GM23248 (cell line): Measurements from ENCODE around the gene SCO2. TPM values are rescaled to one million over a fixed set of nuclear protein-coding genes. Genes with fewer than 3 reads are reported as not detected.
"Not testable (repeated sequence)": the region's sequence is repeated elsewhere in the genome, so short reads cannot be mapped to it uniquely, and the experiment has no call there.

Experiments used
- DNase-seq: peaks from one replicate; pipeline ENCODE4 v3.0.0-alpha.2; 2015
- H2AFZ ChIP-seq: fragments of 200-600 bp; sonication (generic); 2 replicates; pipeline ENCODE4 v1.6.1; 2016; ENCODE audit warnings: antibody characterized with exemption
- H3F3A ChIP-seq: fragments of 200-600 bp; sonication (generic); 2 replicates; pipeline ENCODE4 v1.6.1; 2016; ENCODE audit warnings: mild to moderate bottlenecking, antibody characterized with exemption, mixed run types; ENCODE audit not compliant: insufficient read depth
- H3K27ac ChIP-seq: fragments of 200-600 bp; sonication (generic); 2 replicates; pipeline ENCODE4 v1.5.1; 2016; ENCODE audit warnings: mild to moderate bottlenecking
- H3K27me3 ChIP-seq: fragments of 200-600 bp; sonication (generic); replicated peaks from 2 replicates; pipeline ENCODE4 v1.6.1; 2016; ENCODE audit warnings: mild to moderate bottlenecking; ENCODE audit not compliant: insufficient read depth
- H3K36me3 ChIP-seq: fragments of 200-600 bp; sonication (generic); 2 replicates; pipeline ENCODE4 v1.6.1; 2016; ENCODE audit warnings: low read depth, mild to moderate bottlenecking
- H3K4me1 ChIP-seq: fragments of 200-600 bp; sonication (generic); 2 replicates; pipeline ENCODE4 v1.6.1; 2016; ENCODE audit warnings: mild to moderate bottlenecking; ENCODE audit not compliant: insufficient read depth
- H3K4me2 ChIP-seq: fragments of 200-600 bp; sonication (generic); one replicate; pipeline ENCODE4 v1.6.1; 2016; ENCODE audit warnings: mild to moderate bottlenecking; ENCODE audit not compliant: unreplicated experiment
- H3K4me3 ChIP-seq: fragments of 200-600 bp; sonication (generic); 2 replicates; pipeline ENCODE4 v1.5.1; 2016; ENCODE audit warnings: mild to moderate bottlenecking
- H3K79me2 ChIP-seq: fragments of 200-600 bp; sonication (generic); 2 replicates; pipeline ENCODE4 v1.6.1; 2016; ENCODE audit warnings: mild to moderate bottlenecking; ENCODE audit not compliant: insufficient read depth
- H3K9ac ChIP-seq: fragments of 200-600 bp; sonication (generic); 2 replicates; pipeline ENCODE4 v1.6.1; 2016; ENCODE audit warnings: mild to moderate bottlenecking
- H3K9me2 ChIP-seq: fragments of 200-600 bp; sonication (generic); 2 replicates; pipeline ENCODE4 v1.6.1; 2016; ENCODE audit warnings: mixed run types, mild to moderate bottlenecking, moderate library complexity; ENCODE audit not compliant: insufficient read depth
- H3K9me3 ChIP-seq: fragments of 200-600 bp; sonication (generic); one replicate; pipeline ENCODE4 v1.6.1; 2017; ENCODE audit warnings: low read depth
- H4K20me1 ChIP-seq: fragments of 200-600 bp; sonication (generic); 2 replicates; pipeline ENCODE4 v1.6.0; 2016; ENCODE audit not compliant: insufficient read depth
- EZH2 ChIP-seq: fragments of 200-600 bp; sonication (generic); IDR thresholded peaks from 2 replicates; pipeline ENCODE4 v1.6.1; 2018; ENCODE audit warnings: antibody characterized with exemption, mild to moderate bottlenecking; ENCODE audit not compliant: insufficient read depth, poor library complexity, severe bottlenecking
- EZH2phosphoT487 ChIP-seq: fragments of 200-600 bp; sonication (generic); IDR thresholded peaks from 2 replicates; pipeline ENCODE4 v1.6.1; 2018; ENCODE audit warnings: antibody characterized with exemption, moderate library complexity, mild to moderate bottlenecking, low read depth; ENCODE audit not compliant: insufficient read depth
- WGBS, 2 experiments: methylation state at CpG; one replicate each; pipeline ENCODE4 v1.1.6; 2015 to 2017; ENCODE audit warnings: low lambda C conversion rate in 2 of 2, low coverage in 1 of 2; ENCODE audit errors: missing lambda C conversion rate in 2 of 2; 5-methylcytosine and 5-hydroxymethylcytosine counted together
- in situ Hi-C: fragments of 300-500 bp; cut with MboI; formaldehyde crosslinking; loops from 2 replicates; pipeline ENCODE4 v1.15.0; 2020
- polyA plus RNA-seq: library from polyadenylated mRNA; unstranded; fragments of >200 nt; fragmentation: Nextera tagmentation; extraction: Ambion mirVana; gene quantifications from 2 replicates; pipeline ENCODE4 v1.2.1, GENCODE V29; 2016
- total RNA-seq: library from RNA; depleted of rRNA; stranded (reverse); fragments of >200 nt; shearing (Covaris generic); gene quantifications from 2 replicates; pipeline ENCODE4 v1.2.3, GENCODE V29; 2014

The SCO2 gene
- total and polyA plus RNA-seq, 2 experiments from 2014 or later, result 8.4 to 11.0 TPM

DNA sequence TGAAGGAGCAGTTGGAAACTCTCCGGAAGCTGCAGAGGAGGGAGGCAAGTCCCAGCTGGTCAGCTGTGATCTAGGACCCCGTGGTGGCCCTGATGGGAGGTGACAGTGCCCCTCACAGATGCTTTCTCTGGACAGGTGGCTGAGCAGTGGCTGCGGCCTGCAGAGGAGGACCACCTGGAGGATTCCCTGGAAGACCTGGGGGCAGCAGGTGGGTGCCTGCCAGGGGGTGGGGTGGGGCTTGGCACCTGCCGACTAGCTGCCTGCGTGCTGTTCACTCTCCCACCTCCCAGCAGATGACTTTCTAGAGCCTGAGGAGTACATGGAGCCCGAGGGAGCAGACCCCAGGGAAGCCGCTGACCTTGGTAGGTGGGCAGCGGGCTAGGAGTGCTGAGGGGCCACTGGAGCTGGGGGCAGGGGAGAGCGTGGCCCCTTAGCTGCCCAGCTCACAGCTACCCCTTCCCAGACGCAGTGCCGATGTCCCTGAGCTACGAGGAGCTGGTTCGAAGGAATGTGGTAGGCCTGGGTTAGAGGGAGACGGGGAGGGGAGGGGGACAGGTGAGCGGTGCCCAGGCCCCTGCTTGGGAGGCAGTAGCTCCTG is 3.1 kb downstream of the SCO2 start:
- 87 to 93% methylated on average over 11 to 15 of the region's 15 CpGs for WGBS, 2 experiments
- in situ Hi-C loops, result no loop called here
- no peak overlapping the region for H3K4me2 ChIP-seq
- H3K79me2 ChIP-seq, result peaks cover 34% of the 10 kb centered on the region
- no peaks in the 10 kb centered on the region for H3K27me3 ChIP-seq
- TF ChIP-seq EZH2, result no peak
- no peak for TF ChIP-seq EZH2phosphoT487
- 0 out of 2 replicates have a peak, but pooled peaks cover 1% of the 10 kb centered on the region for H3F3A ChIP-seq
- H3K4me3 ChIP-seq, result no peak overlapping the region
- H3K36me3 ChIP-seq, result 0 out of 2 replicates have a peak, but pooled peaks cover 6% of the 10 kb centered on the region
- H2AFZ ChIP-seq, result no peak overlapping the region
- no peak for DNase-seq
- H3K27ac ChIP-seq, result no peak overlapping the region
- H3K9me2 ChIP-seq, result no peaks in the 10 kb centered on the region
- H3K9me3 ChIP-seq, result no peaks in the 10 kb centered on the region
- H3K4me1 ChIP-seq, result no peaks in the 10 kb centered on the region
- H4K20me1 ChIP-seq, result no peaks in the 10 kb centered on the region
- H3K9ac ChIP-seq, result no peak overlapping the region

DNA sequence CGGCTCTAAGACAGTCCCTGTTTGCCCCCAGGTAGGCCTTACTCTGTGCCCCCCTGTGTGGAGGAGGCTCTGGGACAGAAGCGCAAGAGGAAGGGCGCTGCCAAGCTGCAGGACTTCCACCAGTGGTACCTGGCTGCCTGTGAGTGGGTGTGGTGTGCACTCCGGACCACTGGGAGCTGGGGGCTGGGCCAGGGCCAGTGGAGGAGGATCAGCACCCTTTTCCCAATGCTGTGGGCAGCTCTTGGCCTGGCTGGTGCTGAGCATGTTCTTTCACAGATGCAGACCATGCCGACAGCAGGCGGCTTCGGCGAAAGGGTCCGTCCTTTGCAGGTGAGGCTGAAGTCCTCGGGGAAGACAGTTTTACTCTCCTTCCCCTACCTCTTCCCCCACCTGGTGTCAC is 3.7 kb downstream of the SCO2 start:
- DNase-seq, result no peak
- Histone ChIP-seq H3K4me1 (no peaks in the 10 kb centered on the region), H3K27ac (no peak overlapping the region), H3K27me3 (no peaks in the 10 kb centered on the region), H3K9me3 (no peaks in the 10 kb centered on the region), H3K4me2 (no peak overlapping the region), H3K9ac (no peak overlapping the region), H4K20me1 (no peaks in the 10 kb centered on the region), H3K4me3 (no peak overlapping the region), H3K79me2 (peaks cover 38% of the 10 kb centered on the region), H2AFZ (no peak overlapping the region), H3K9me2 (no peaks in the 10 kb centered on the region), H3F3A (no peaks in the 10 kb centered on the region), H3K36me3 (0 out of 2 replicates have a peak, but pooled peaks cover 6% of the 10 kb centered on the region)
- TF ChIP-seq EZH2phosphoT487 (no peak), EZH2 (no peak)
- in situ Hi-C loops, result no loop called here
- 85 to 92% methylated on average over 10 of the region's 10 CpGs for WGBS, 2 experiments

DNA sequence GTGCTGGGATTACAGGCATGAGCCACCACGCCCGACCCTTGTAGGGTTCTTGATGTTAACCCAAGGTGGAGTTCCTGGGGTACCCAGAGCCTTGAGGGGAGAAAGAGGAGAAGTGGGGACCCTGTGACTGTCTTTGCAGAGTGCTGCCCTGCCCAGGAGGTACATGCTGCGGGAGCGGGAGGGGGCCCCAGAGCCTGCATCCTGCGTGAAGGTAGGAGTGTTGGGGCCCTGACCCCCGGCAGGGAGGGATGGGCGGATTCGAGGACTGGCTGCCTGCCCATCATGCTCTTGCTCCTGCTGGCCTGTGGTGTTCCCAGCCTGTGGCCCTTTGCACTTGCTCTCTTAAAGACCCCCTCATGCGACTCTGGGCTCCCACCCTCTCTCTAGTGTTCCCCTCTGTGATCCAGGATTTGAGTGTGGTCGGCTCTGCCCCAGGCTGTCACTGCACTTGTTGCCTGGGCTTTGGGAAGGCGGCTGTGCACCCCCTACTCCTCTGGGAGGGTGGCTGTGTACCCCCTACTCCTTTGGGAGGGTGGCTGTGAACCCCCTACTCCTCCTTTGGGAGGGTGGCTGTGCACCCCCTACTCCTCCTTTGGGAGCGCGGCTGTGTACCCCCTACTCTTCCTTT is 4.5 kb downstream of the SCO2 start:
- Histone ChIP-seq H3K4me3 (no peak overlapping the region), H3K9me2 (no peaks in the 10 kb centered on the region), H3K36me3 (0 out of 2 replicates have a peak, but pooled peaks cover 6% of the 10 kb centered on the region), H4K20me1 (no peaks in the 10 kb centered on the region), H3K9ac (no peak overlapping the region), H3K79me2 (peaks cover 45% of the 10 kb centered on the region), H3K27me3 (no peaks in the 10 kb centered on the region), H3K27ac (no peak overlapping the region), H3K4me1 (no peaks in the 10 kb centered on the region), H3F3A (no peaks in the 10 kb centered on the region), H3K4me2 (no peak overlapping the region), H3K9me3 (no peaks in the 10 kb centered on the region), H2AFZ (no peak overlapping the region)
- WGBS, 2 experiments, result 92% methylated on average over 12 to 13 of the region's 13 CpGs
- no peak for DNase-seq
- TF ChIP-seq EZH2, result no peak
- in situ Hi-C loops, result no loop called here

DNA sequence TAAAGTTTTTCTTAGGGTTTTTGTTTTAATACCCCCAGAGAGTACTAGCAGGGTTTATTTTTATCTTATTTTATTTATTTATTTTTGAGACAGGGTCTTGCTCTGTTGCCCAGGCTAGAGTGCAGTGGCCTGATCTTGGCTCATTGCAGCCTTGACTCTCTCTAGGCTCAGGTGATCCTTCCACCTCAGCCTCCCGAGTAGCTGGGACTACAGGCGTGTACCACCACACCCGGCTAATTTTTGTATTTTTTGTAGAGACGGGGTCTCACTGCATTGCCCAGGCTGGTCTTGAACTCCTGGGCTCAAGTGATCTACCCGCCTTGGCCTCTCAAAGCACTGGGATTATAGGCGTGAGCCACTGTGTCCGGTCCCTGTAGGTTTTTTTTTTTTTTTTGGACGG is 5.2 kb downstream of the SCO2 start:
- H3K9me2 ChIP-seq, H3K27ac ChIP-seq, H4K20me1 ChIP-seq, H2AFZ ChIP-seq, H3K9me3 ChIP-seq, DNase-seq, H3K4me2 ChIP-seq, H3K27me3 ChIP-seq, H3K36me3 ChIP-seq, H3F3A ChIP-seq, H3K9ac ChIP-seq, H3K4me3 ChIP-seq, H3K4me1 ChIP-seq, in situ Hi-C loops: not testable (repeated sequence)
- peaks cover 48% of the 10 kb centered on the region for H3K79me2 ChIP-seq
- WGBS, 2 experiments, result 91 to 98% methylated on average over 8 of the region's 8 CpGs

DNA sequence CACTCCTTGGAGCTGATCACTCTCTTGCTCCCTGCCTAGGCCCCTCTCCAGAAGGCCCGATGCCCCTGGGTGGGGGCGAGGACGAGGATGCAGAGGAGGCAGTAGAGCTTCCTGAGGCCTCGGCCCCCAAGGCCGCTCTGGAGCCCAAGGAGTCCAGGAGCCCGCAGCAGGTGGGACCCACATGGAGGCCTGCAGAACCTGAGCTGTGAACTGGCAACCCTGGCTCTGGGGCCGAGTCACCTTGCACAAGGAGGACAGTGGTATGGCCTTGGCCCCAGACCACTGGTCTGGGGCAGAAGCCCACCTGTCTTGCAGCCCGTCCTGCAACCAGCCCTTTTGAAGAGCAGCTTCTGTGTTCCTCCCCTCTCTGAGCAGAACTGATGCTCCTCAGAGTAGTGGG is 6.2 kb downstream of the SCO2 start:
- 0 out of 2 replicates have a peak, but pooled peaks cover 6% of the 10 kb centered on the region for H3K36me3 ChIP-seq
- H3K9me2 ChIP-seq, result no peaks in the 10 kb centered on the region
- DNase-seq, result no peak
- H4K20me1 ChIP-seq, result no peaks in the 10 kb centered on the region
- H3K27ac ChIP-seq, result no peak overlapping the region
- no peaks in the 10 kb centered on the region for H3F3A ChIP-seq
- in situ Hi-C loops, result no loop called here
- H3K4me2 ChIP-seq, result no peak overlapping the region
- H2AFZ ChIP-seq, result no peak overlapping the region
- H3K4me3 ChIP-seq, result no peak overlapping the region
- TF ChIP-seq EZH2phosphoT487 (no peak), EZH2 (no peak)
- no peaks in the 10 kb centered on the region for H3K4me1 ChIP-seq
- no peaks in the 10 kb centered on the region for H3K9me3 ChIP-seq
- no peak overlapping the region for H3K9ac ChIP-seq
- H3K27me3 ChIP-seq, result no peaks in the 10 kb centered on the region
- 96 to 97% methylated on average over 8 of the region's 8 CpGs for WGBS, 2 experiments
- peaks cover 53% of the 10 kb centered on the region for H3K79me2 ChIP-seq
